ENCODE measurements around the gene REG1A. TPM values are rescaled to one million over a fixed set of nuclear protein-coding genes. Genes with fewer than 3 reads are reported as not detected.

Gene REG1A
- total RNA-seq, 5 donors from 2014 or later (not counting 1 experiment from before 2014, with no cell fraction given) = 9.1 to 11.7 (median 9.4) TPM; not detected in 2

- no peaks in the 10 kb centered on the region for H3K36me3 Mint-ChIP-seq
- peaks cover 18 to 33% (median 23%) of the 10 kb centered on the region in 3 donors for H3K9me3 Mint-ChIP-seq
- DNase-seq (no peak), ATAC-seq (replicated peaks in 1 of 4) (no peak)
- ChIA-PET CTCF (no interaction called here), POLR2A (no interaction called here)
- Histone ChIP-seq H3K9me3 (peaks cover 3% of the 10 kb centered on the region), H3K4me1 (ENCODE audit: control insufficient read depth in 1 of 2, extremely low read depth in 1 of 2, insufficient read depth in 2 of 2, low read length in 2 of 2) (no peaks in the 10 kb centered on the region), H3K4me3 (ENCODE audit: control insufficient read depth in 1 of 2, extremely low read depth in 1 of 2, low read length in 1 of 2) (no peak overlapping the region), H3K27ac (ENCODE audit: low read length) (no peak overlapping the region), H3K27me3 (replicated peaks in 1 of 2; ENCODE audit: control insufficient read depth in 2 of 2, extremely low read depth in 1 of 2, insufficient read depth in 2 of 2, low read length in 1 of 2) (no peaks in the 10 kb centered on the region), H3K36me3 (ENCODE audit: control insufficient read depth in 2 of 2, extremely low read depth in 1 of 2, insufficient read depth in 1 of 2, low read length in 1 of 2) (no peaks in the 10 kb centered on the region)
- H3K4me3 Mint-ChIP-seq = no peak overlapping the region
- H3K27me3 Mint-ChIP-seq = no peaks in the 10 kb centered on the region
- no peak overlapping the region for H3K27ac Mint-ChIP-seq
- no CpG with 5 or more reads among the region's 2 CpGs for WGBS (ENCODE audit: insufficient coverage)
- H3K4me1 Mint-ChIP-seq = no peaks in the 10 kb centered on the region
Observed at GRCh38 chr2:79101024-79101423, 19.3 kb upstream of the REG1A start.

- H3K9me3 Mint-ChIP-seq = peaks cover 11 to 22% (median 13%) of the 10 kb centered on the region in 3 donors
- H3K27ac Mint-ChIP-seq = no peak overlapping the region
- H3K36me3 Mint-ChIP-seq = no peaks in the 10 kb centered on the region
- H3K4me1 Mint-ChIP-seq = no peaks in the 10 kb centered on the region
- ATAC-seq (replicated peaks in 1 of 4) (no peak), DNase-seq (no peak)
- WGBS (ENCODE audit: insufficient coverage) = 100% methylated on average over 2 of the region's 2 CpGs
- ChIA-PET POLR2A (no interaction called here), CTCF (no interaction called here)
- Histone ChIP-seq H3K4me3 (ENCODE audit: control insufficient read depth in 1 of 2, extremely low read depth in 1 of 2, low read length in 1 of 2) (no peak overlapping the region), H3K9me3 (peaks cover 3% of the 10 kb centered on the region), H3K27ac (ENCODE audit: low read length) (no peak overlapping the region), H3K27me3 (replicated peaks in 1 of 2; ENCODE audit: control insufficient read depth in 2 of 2, extremely low read depth in 1 of 2, insufficient read depth in 2 of 2, low read length in 1 of 2) (no peaks in the 10 kb centered on the region), H3K36me3 (ENCODE audit: control insufficient read depth in 2 of 2, extremely low read depth in 1 of 2, insufficient read depth in 1 of 2, low read length in 1 of 2) (no peaks in the 10 kb centered on the region), H3K4me1 (ENCODE audit: control insufficient read depth in 1 of 2, extremely low read depth in 1 of 2, insufficient read depth in 2 of 2, low read length in 2 of 2) (no peaks in the 10 kb centered on the region)
- no peak overlapping the region for H3K4me3 Mint-ChIP-seq
- no peaks in the 10 kb centered on the region for H3K27me3 Mint-ChIP-seq
Observed at GRCh38 chr2:79103214-79103613, 17.1 kb upstream of the REG1A start.

GRCh38 chr2:79105259-79105658 is 15.0 kb upstream of the REG1A start:
- DNase-seq = no peak
- Histone ChIP-seq H3K36me3 (ENCODE audit: control insufficient read depth in 2 of 2, extremely low read depth in 1 of 2, insufficient read depth in 1 of 2, low read length in 1 of 2) (no peaks in the 10 kb centered on the region), H3K4me3 (ENCODE audit: control insufficient read depth in 1 of 2, extremely low read depth in 1 of 2, low read length in 1 of 2) (no peak overlapping the region), H3K27ac (ENCODE audit: low read length) (no peak overlapping the region), H3K9me3 (peaks cover 3% of the 10 kb centered on the region), H3K4me1 (ENCODE audit: control insufficient read depth in 1 of 2, extremely low read depth in 1 of 2, insufficient read depth in 2 of 2, low read length in 2 of 2) (no peaks in the 10 kb centered on the region), H3K27me3 (replicated peaks in 1 of 2; ENCODE audit: control insufficient read depth in 2 of 2, extremely low read depth in 1 of 2, insufficient read depth in 2 of 2, low read length in 1 of 2) (no peaks in the 10 kb centered on the region)
- WGBS (ENCODE audit: insufficient coverage) = 71% methylated on average over 1 of the region's 2 CpGs
- ATAC-seq (replicated peaks in 1 of 4) = no peak
- Mint-ChIP-seq H3K27me3 (no peaks in the 10 kb centered on the region), H3K4me3 (no peak overlapping the region), H3K9me3 (peaks cover 12 to 18% (median 14%) of the 10 kb centered on the region in 3 donors), H3K27ac (no peak overlapping the region), H3K36me3 (no peaks in the 10 kb centered on the region), H3K4me1 (no peaks in the 10 kb centered on the region)
- POLR2A ChIA-PET = no interaction called here
- CTCF ChIA-PET = no interaction called here

- ChIA-PET CTCF (no interaction called here), POLR2A (no interaction called here)
- H3K4me3 Mint-ChIP-seq = no peak overlapping the region
- H3K4me3 ChIP-seq (ENCODE audit: control insufficient read depth in 1 of 2, extremely low read depth in 1 of 2, low read length in 1 of 2) = no peak overlapping the region
- 67% methylated on average over 1 of the region's 3 CpGs for WGBS (ENCODE audit: insufficient coverage)
- H3K4me1 ChIP-seq (ENCODE audit: control insufficient read depth in 1 of 2, extremely low read depth in 1 of 2, insufficient read depth in 2 of 2, low read length in 2 of 2) = no peaks in the 10 kb centered on the region
- no peaks in the 10 kb centered on the region for H3K27me3 ChIP-seq (replicated peaks in 1 of 2; ENCODE audit: control insufficient read depth in 2 of 2, extremely low read depth in 1 of 2, insufficient read depth in 2 of 2, low read length in 1 of 2)
- ATAC-seq (replicated peaks in 1 of 4) (no peak), DNase-seq (no peak)
- H3K27me3 Mint-ChIP-seq = no peaks in the 10 kb centered on the region
- no peaks in the 10 kb centered on the region for H3K36me3 ChIP-seq (ENCODE audit: control insufficient read depth in 2 of 2, extremely low read depth in 1 of 2, insufficient read depth in 1 of 2, low read length in 1 of 2)
- H3K9me3 ChIP-seq = peaks cover 2% of the 10 kb centered on the region
- no peak overlapping the region for H3K27ac ChIP-seq (ENCODE audit: low read length)
- H3K36me3 Mint-ChIP-seq = no peaks in the 10 kb centered on the region
- no peaks in the 10 kb centered on the region for H3K4me1 Mint-ChIP-seq
- peaks cover 5 to 10% (median 6%) of the 10 kb centered on the region in 3 donors for H3K9me3 Mint-ChIP-seq
- no peak overlapping the region for H3K27ac Mint-ChIP-seq
Observed at GRCh38 chr2:79112269-79112668, 8.0 kb upstream of the REG1A start.

GRCh38 chr2:79114797-79115494 is 5.3 kb upstream of the REG1A start:
- H3K27me3 ChIP-seq (replicated peaks in 1 of 2; ENCODE audit: control insufficient read depth in 2 of 2, extremely low read depth in 1 of 2, insufficient read depth in 2 of 2, low read length in 1 of 2) = no peaks in the 10 kb centered on the region
- no peak overlapping the region for H3K4me3 ChIP-seq (ENCODE audit: control insufficient read depth in 1 of 2, extremely low read depth in 1 of 2, low read length in 1 of 2)
- Mint-ChIP-seq H3K4me3 (no peak overlapping the region), H3K36me3 (no peaks in the 10 kb centered on the region), H3K27me3 (no peaks in the 10 kb centered on the region), H3K9me3 (peaks cover 7 to 10% (median 9%) of the 10 kb centered on the region in 3 donors), H3K27ac (no peak overlapping the region), H3K4me1 (no peaks in the 10 kb centered on the region)
- DNase-seq (no peak), ATAC-seq (replicated peaks in 1 of 4) (no peak)
- H3K36me3 ChIP-seq (ENCODE audit: control insufficient read depth in 2 of 2, extremely low read depth in 1 of 2, insufficient read depth in 1 of 2, low read length in 1 of 2) = no peaks in the 10 kb centered on the region
- peaks cover 2% of the 10 kb centered on the region for H3K9me3 ChIP-seq
- ChIA-PET POLR2A (no interaction called here), CTCF (interaction anchor here in 1 of 2 donors (0.6 kb wide), 1 partner anchor 1462 kb away, joined by 3 read pairs; no protein-coding TSS in a partner anchor)
- H3K4me1 ChIP-seq (ENCODE audit: control insufficient read depth in 1 of 2, extremely low read depth in 1 of 2, insufficient read depth in 2 of 2, low read length in 2 of 2) = no peaks in the 10 kb centered on the region
- WGBS (ENCODE audit: insufficient coverage) = 83% methylated on average over 2 of the region's 3 CpGs
- H3K27ac ChIP-seq (ENCODE audit: low read length) = no peak overlapping the region

DNA sequence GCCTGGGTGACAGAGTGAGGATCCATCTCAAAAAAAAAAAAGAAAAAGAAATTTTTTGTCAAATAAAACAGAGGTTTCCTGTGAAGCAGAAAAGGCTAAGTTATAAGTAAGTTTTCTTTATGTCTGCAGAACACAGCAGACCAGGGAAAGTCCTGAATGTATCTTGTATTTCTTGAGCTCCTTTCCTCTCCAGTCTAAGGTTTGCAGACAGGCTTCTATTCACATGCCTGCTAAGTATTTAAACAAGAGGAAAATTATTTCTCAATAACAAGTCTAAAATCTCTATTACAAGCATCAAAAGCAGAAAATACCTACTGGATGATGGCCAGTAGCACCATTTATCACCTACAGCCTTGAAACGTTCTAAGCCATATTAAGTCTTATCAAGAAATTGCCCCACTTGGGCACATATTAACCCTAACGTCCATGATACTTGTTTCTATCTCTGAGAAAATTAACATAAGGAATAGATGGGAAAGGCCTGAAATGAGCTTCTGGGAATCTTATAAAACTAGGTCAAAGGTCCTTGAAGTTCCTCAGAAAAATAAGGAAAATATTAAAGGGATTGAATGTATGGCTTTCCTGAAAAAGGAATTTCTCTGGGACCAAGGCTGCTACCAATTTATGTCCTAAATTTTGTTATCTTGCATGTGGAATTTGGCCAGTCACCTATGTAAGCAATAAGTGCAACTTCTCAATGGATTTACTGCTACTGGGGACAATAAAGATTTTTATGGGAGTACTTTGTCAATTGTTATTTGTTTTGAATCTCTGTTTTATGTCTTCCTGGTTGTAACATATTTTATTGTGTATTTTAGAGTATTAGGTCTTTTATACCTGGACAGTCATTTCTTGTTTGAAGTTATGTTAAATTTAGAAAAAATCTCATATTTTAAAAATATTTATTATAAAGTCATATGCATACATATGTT is 3.0 kb upstream of the REG1A start:
- Mint-ChIP-seq H3K27me3 (no peaks in the 10 kb centered on the region), H3K36me3 (no peaks in the 10 kb centered on the region), H3K27ac (no peak overlapping the region), H3K9me3 (peaks cover 6 to 13% (median 9%) of the 10 kb centered on the region in 3 donors), H3K4me3 (no peak overlapping the region), H3K4me1 (no peaks in the 10 kb centered on the region)
- CTCF ChIA-PET = interaction anchor here in 1 of 2 donors (0.5 kb wide), 1 partner anchor 11 kb away, joined by 3 read pairs; no protein-coding TSS in a partner anchor
- Histone ChIP-seq H3K4me3 (ENCODE audit: control insufficient read depth in 1 of 2, extremely low read depth in 1 of 2, low read length in 1 of 2) (no peak overlapping the region), H3K27ac (ENCODE audit: low read length) (no peak overlapping the region), H3K4me1 (ENCODE audit: control insufficient read depth in 1 of 2, extremely low read depth in 1 of 2, insufficient read depth in 2 of 2, low read length in 2 of 2) (no peaks in the 10 kb centered on the region), H3K9me3 (no peaks in the 10 kb centered on the region), H3K27me3 (replicated peaks in 1 of 2; ENCODE audit: control insufficient read depth in 2 of 2, extremely low read depth in 1 of 2, insufficient read depth in 2 of 2, low read length in 1 of 2) (no peaks in the 10 kb centered on the region), H3K36me3 (ENCODE audit: control insufficient read depth in 2 of 2, extremely low read depth in 1 of 2, insufficient read depth in 1 of 2, low read length in 1 of 2) (no peaks in the 10 kb centered on the region)
- WGBS (ENCODE audit: insufficient coverage) = no CpG with 5 or more reads among the region's 2 CpGs
- POLR2A ChIA-PET = no interaction called here
- ATAC-seq (replicated peaks in 1 of 4) (no peak), DNase-seq (no peak)
